ENCODE results near the gene GOLGA6L26. TPM values are rescaled to one million over a fixed set of nuclear protein-coding genes. Genes with fewer than 3 reads are reported as not detected.

Gene GOLGA6L26
- total and polyA plus RNA-seq, 2 donors: not detected

Other genes with a start within 250 kb of the GOLGA6L26 start
- gene GOLGA6L1, start 197.4 kb downstream of the GOLGA6L26 start, total RNA-seq: not detected
- gene GOLGA6L1, start 197.4 kb downstream of the GOLGA6L26 start, polyA plus RNA-seq: 0.18 TPM
- 0.05 TPM for gene GOLGA8S, start 20.6 kb upstream of the GOLGA6L26 start, total RNA-seq
- 0.23 TPM for gene GOLGA8S, start 20.6 kb upstream of the GOLGA6L26 start, polyA plus RNA-seq
- not detected for gene GOLGA6L2, start 113.0 kb upstream of the GOLGA6L26 start, total RNA-seq
- 0.09 TPM for gene GOLGA6L2, start 113.0 kb upstream of the GOLGA6L26 start, polyA plus RNA-seq
- 2.3 TPM for gene MKRN3, start 231.5 kb upstream of the GOLGA6L26 start, total RNA-seq
- gene MKRN3, start 231.5 kb upstream of the GOLGA6L26 start, polyA plus RNA-seq: 1.3 TPM

Measured in thymus (tissue), 2 donors.